Mononuclear cell (primary cell): ENCODE data around the gene SLC41A1. TPM values are rescaled to one million over a fixed set of nuclear protein-coding genes. Genes with fewer than 3 reads are reported as not detected.

Source experiments
- H3K27me3 ChIP-seq: 2 replicates; pipeline ENCODE4 v1.6.0; 2011; ENCODE audit warnings: low read length, control low read depth; ENCODE audit not compliant: insufficient read depth
- H3K4me1 ChIP-seq: 2 replicates; pipeline ENCODE4 v1.5.1; 2011; ENCODE audit warnings: mild to moderate bottlenecking, low read length, control low read depth; ENCODE audit not compliant: insufficient read depth
- H3K4me3 ChIP-seq: 2 replicates; pipeline ENCODE4 v1.5.1; 2011; ENCODE audit warnings: mild to moderate bottlenecking, low read length, moderate library complexity
- H3K9me3 ChIP-seq: 2 replicates; pipeline ENCODE4 v1.5.1; 2011; ENCODE audit warnings: low read depth, mild to moderate bottlenecking, control low read depth, low read length
- total RNA-seq: library from RNA; depleted of rRNA; stranded (reverse); fragments of >200 nt; gene quantifications from one replicate; pipeline ENCODE4 v1.2.3, GENCODE V29; 2012

The SLC41A1 gene
- total RNA-seq, 1 donor, result 16.1 TPM

GRCh38 chr1:205785446-205785845, 27.6 kb downstream of the SLC41A1 start:
- Histone ChIP-seq H3K9me3 (no peaks in the 10 kb centered on the region), H3K4me1 (peaks cover 5% of the 10 kb centered on the region), H3K27me3 (no peaks in the 10 kb centered on the region), H3K4me3 (no peak overlapping the region)

- H3K4me3 ChIP-seq, result no peak overlapping the region
- H3K27me3 ChIP-seq, result no peaks in the 10 kb centered on the region
- no peaks in the 10 kb centered on the region for H3K9me3 ChIP-seq
- H3K4me1 ChIP-seq, result peaks cover 6% of the 10 kb centered on the region
Measured at GRCh38 chr1:205783904-205784303, 29.1 kb downstream of the SLC41A1 start.

- H3K27me3 ChIP-seq, result no peaks in the 10 kb centered on the region
- H3K4me3 ChIP-seq, result no peak overlapping the region
- no peaks in the 10 kb centered on the region for H3K9me3 ChIP-seq
- peaks cover 11% of the 10 kb centered on the region for H3K4me1 ChIP-seq
Measured at GRCh38 chr1:205783433-205783795, 29.6 kb downstream of the SLC41A1 start.

- Histone ChIP-seq H3K4me1 (peaks cover 16% of the 10 kb centered on the region), H3K9me3 (no peaks in the 10 kb centered on the region), H3K4me3 (no peak overlapping the region), H3K27me3 (no peaks in the 10 kb centered on the region)
Measured at GRCh38 chr1:205782627-205783432, 30.2 kb downstream of the SLC41A1 start.

- no peaks in the 10 kb centered on the region for H3K27me3 ChIP-seq
- no peaks in the 10 kb centered on the region for H3K9me3 ChIP-seq
- H3K4me1 ChIP-seq, result peaks cover 28% of the 10 kb centered on the region
- no peak overlapping the region for H3K4me3 ChIP-seq
Measured at GRCh38 chr1:205780335-205780734, 32.7 kb downstream of the SLC41A1 start.

- Histone ChIP-seq H3K9me3 (no peaks in the 10 kb centered on the region), H3K4me1 (peaks cover 40% of the 10 kb centered on the region), H3K27me3 (no peaks in the 10 kb centered on the region), H3K4me3 (no peak overlapping the region)
Measured at GRCh38 chr1:205777994-205778393, 35.0 kb downstream of the SLC41A1 start.

- Histone ChIP-seq H3K27me3 (no peaks in the 10 kb centered on the region), H3K4me3 (peak overlapping the region; percentile 86), H3K4me1 (peaks cover 55% of the 10 kb centered on the region), H3K9me3 (no peaks in the 10 kb centered on the region)
Measured at GRCh38 chr1:205775717-205776056, 37.3 kb downstream of the SLC41A1 start.

- no peaks in the 10 kb centered on the region for H3K9me3 ChIP-seq
- H3K4me1 ChIP-seq, result peaks cover 55% of the 10 kb centered on the region
- no peaks in the 10 kb centered on the region for H3K27me3 ChIP-seq
- peak within 1 kb of the TSS; percentile 86 for H3K4me3 ChIP-seq
Measured at GRCh38 chr1:205775015-205775716, 37.8 kb downstream of the SLC41A1 start, which contains the start of gene RAB29. Gene RAB29, minus strand, starts transcription at chr1:205775482. Its CDS starts 526 bp downstream, at chr1:205774956.

- Histone ChIP-seq H3K9me3 (no peaks in the 10 kb centered on the region), H3K4me1 (peaks cover 55% of the 10 kb centered on the region), H3K4me3 (peak overlapping the region; percentile 86), H3K27me3 (no peaks in the 10 kb centered on the region)
Measured at GRCh38 chr1:205774198-205775014, 38.6 kb downstream of the SLC41A1 start.

- no peaks in the 10 kb centered on the region for H3K9me3 ChIP-seq
- H3K27me3 ChIP-seq, result no peaks in the 10 kb centered on the region
- peaks cover 42% of the 10 kb centered on the region for H3K4me1 ChIP-seq
- H3K4me3 ChIP-seq, result no peak overlapping the region
Measured at GRCh38 chr1:205772607-205773032, 40.4 kb downstream of the SLC41A1 start.

- Histone ChIP-seq H3K4me3 (no peak overlapping the region), H3K4me1 (peaks cover 35% of the 10 kb centered on the region), H3K9me3 (no peaks in the 10 kb centered on the region), H3K27me3 (no peaks in the 10 kb centered on the region)
Measured at GRCh38 chr1:205770618-205771017, 42.4 kb downstream of the SLC41A1 start.

- H3K27me3 ChIP-seq, result no peaks in the 10 kb centered on the region
- H3K9me3 ChIP-seq, result no peaks in the 10 kb centered on the region
- peaks cover 32% of the 10 kb centered on the region for H3K4me1 ChIP-seq
- no peak overlapping the region for H3K4me3 ChIP-seq
Measured at GRCh38 chr1:205769641-205770365, 43.2 kb downstream of the SLC41A1 start.

GRCh38 chr1:205767248-205767647, 45.8 kb downstream of the SLC41A1 start:
- Histone ChIP-seq H3K4me1 (peaks cover 11% of the 10 kb centered on the region), H3K4me3 (no peak overlapping the region), H3K9me3 (no peaks in the 10 kb centered on the region), H3K27me3 (no peaks in the 10 kb centered on the region)

GRCh38 chr1:205766570-205766969, 46.4 kb downstream of the SLC41A1 start:
- Histone ChIP-seq H3K4me3 (no peak overlapping the region), H3K4me1 (peaks cover 5% of the 10 kb centered on the region), H3K9me3 (no peaks in the 10 kb centered on the region), H3K27me3 (no peaks in the 10 kb centered on the region)
